PC-3 (cell line): ENCODE measurements around the gene RFTN2.

ENCODE experiments used
- CTCF ChIP-seq: fragments of 300-600 bp; sonication (generic); conservative IDR thresholded peaks from 2 replicates; pipeline ENCODE4 v1.5.1; 2017; ENCODE audit warnings: antibody characterized with exemption, low read depth, mild to moderate bottlenecking, low read length
- EZH2phosphoT487 ChIP-seq: fragments of 300-600 bp; sonication (generic); IDR thresholded peaks from 2 replicates; pipeline ENCODE4 v1.6.1; 2018; ENCODE audit warnings: mild to moderate bottlenecking, antibody characterized with exemption, low read length, borderline replicate concordance

- TF ChIP-seq CTCF (no peak), EZH2phosphoT487 (no peak)
Observed at GRCh38 chr2:197713271-197713670, 37.9 kb upstream of the RFTN2 start.
